SK-N-SH (cell line): Measurements from ENCODE around the gene TLE1. TPM values are rescaled to one million over a fixed set of nuclear protein-coding genes. Genes with fewer than 3 reads are reported as not detected.

ENCODE experiments used
- CTCF ChIA-PET: fragments of 300-600, 350-600 bp; formaldehyde crosslinking; extraction: SDS; loops from one replicate; lab custom pipeline; 2021; lab: Yijun Ruan, JAX
- POLR2A ChIA-PET: fragments of 350-600 bp; sonication (Branson Sonifier 250); formaldehyde crosslinking; extraction: SDS; loops from one replicate; lab custom pipeline; 2020; ENCODE audit warnings: antibody characterized with exemption, inconsistent platforms; lab: Yijun Ruan, JAX
- DNase-seq: peaks from one replicate; pipeline ENCODE4 v3.0.0; 2012
- H2AFZ ChIP-seq: fragments of 200-600 bp; sonication (generic); 2 replicates; pipeline ENCODE4 v1.8.1; 2016; ENCODE audit warnings: antibody characterized with exemption, mild to moderate bottlenecking, low read depth
- H3F3A ChIP-seq: fragments of 200-600 bp; sonication (generic); replicated peaks from 2 replicates; pipeline ENCODE3; 2016; ENCODE audit warnings: antibody characterized with exemption, mild to moderate bottlenecking; ENCODE audit not compliant: insufficient read depth
- H3K27ac ChIP-seq, 2 experiments: fragments of 200-500 bp in 1 of 2; fragments of 200-600 bp in 1 of 2; sonication (Bioruptor generic) in 1 of 2; sonication (generic), shearing (Covaris generic) in 1 of 2; 2 replicates each; pipeline versions ENCODE4 v1.5.1 to v1.6.1; 2014 to 2016; ENCODE audit warnings: low read depth in 2 of 2, inconsistent platforms in 1 of 2, low read length in 1 of 2, mild to moderate bottlenecking in 1 of 2, mixed read lengths in 1 of 2
- H3K27me3 ChIP-seq: fragments of 200-600 bp; sonication (generic), shearing (Covaris generic); 2 replicates; pipeline ENCODE4 v1.6.1; 2016; ENCODE audit warnings: mixed run types; ENCODE audit not compliant: insufficient read depth
- H3K36me3 ChIP-seq, 2 experiments: fragments of 200-500 bp in 1 of 2; fragments of 200-600 bp in 1 of 2; sonication (Bioruptor generic) in 1 of 2; sonication (generic) in 1 of 2; replicated peaks in 1 of 2; 2 replicates each; pipeline versions ENCODE3 to v1.5.1; 2014 to 2016; ENCODE audit warnings: low read length in 1 of 2, mild to moderate bottlenecking in 1 of 2; ENCODE audit not compliant: insufficient read depth in 2 of 2, control insufficient read depth in 1 of 2
- H3K4me1 ChIP-seq, 2 experiments: fragments of 200-500 bp in 1 of 2; fragments of 200-600 bp in 1 of 2; sonication (Bioruptor generic) in 1 of 2; sonication (generic), shearing (Covaris generic) in 1 of 2; 2 replicates each; pipeline versions ENCODE4 v1.5.1 to v1.6.1; 2014 to 2016; ENCODE audit warnings: low read depth in 1 of 2, low read length in 1 of 2, mixed run types in 1 of 2; ENCODE audit not compliant: insufficient read depth in 2 of 2, control insufficient read depth in 1 of 2
- H3K4me2 ChIP-seq: fragments of 200-600 bp; sonication (generic), shearing (Covaris generic); 2 replicates; pipeline ENCODE4 v1.6.1; 2017; ENCODE audit warnings: mixed run types
- H3K4me3 ChIP-seq, 2 experiments: fragments of 200-500 bp in 1 of 2; fragments of 200-600 bp in 1 of 2; sonication (Bioruptor generic) in 1 of 2; sonication (generic), shearing (Covaris generic) in 1 of 2; 2 replicates each; pipeline versions ENCODE4 v1.5.1 to v1.8.1; 2014 to 2016; ENCODE audit warnings: low read depth in 2 of 2, inconsistent platforms in 1 of 2, low read length in 1 of 2, mild to moderate bottlenecking in 1 of 2, mixed read lengths in 1 of 2, moderate library complexity in 1 of 2
- H3K79me2 ChIP-seq: fragments of 200-600 bp; sonication (generic); 2 replicates; pipeline ENCODE4 v1.8.1; 2017; ENCODE audit warnings: mild to moderate bottlenecking; ENCODE audit not compliant: insufficient read depth
- H3K9ac ChIP-seq: fragments of 200-600 bp; sonication (generic); 2 replicates; pipeline ENCODE4 v1.6.1; 2017; ENCODE audit warnings: mixed run types
- H3K9me2 ChIP-seq: fragments of 200-600 bp; sonication (generic); 2 replicates; pipeline ENCODE4 v1.6.1; 2017; ENCODE audit warnings: mixed run types
- H3K9me3 ChIP-seq: fragments of 200-600 bp; sonication (generic); 2 replicates; pipeline ENCODE4 v1.6.1; 2017; ENCODE audit warnings: mixed run types, mild to moderate bottlenecking, moderate library complexity
- H4K20me1 ChIP-seq: fragments of 200-600 bp; sonication (generic); 2 replicates; pipeline ENCODE4 v1.6.1; 2017; ENCODE audit warnings: mild to moderate bottlenecking, mixed run types; ENCODE audit not compliant: insufficient read depth
- CHD2 ChIP-seq: fragments of 150-350 bp; IDR thresholded peaks from 2 replicates; pipeline ENCODE4 v1.6.1; 2018; ENCODE audit warnings: low read length; ENCODE audit not compliant: partially characterized antibody
- ELF1 ChIP-seq: IDR thresholded peaks from 2 replicates; pipeline ENCODE4 v1.4.0; 2012
- EP300 ChIP-seq, 2 experiments: IDR thresholded peaks; 2 replicates each; pipeline versions ENCODE4 v1.4.0 to v1.6.1; 2012; ENCODE audit warnings: borderline replicate concordance in 1 of 2, low read depth in 1 of 2, low read length in 1 of 2
- FOSL2 ChIP-seq: IDR thresholded peaks from 2 replicates; pipeline ENCODE4 v1.4.0; 2012; ENCODE audit warnings: low read depth, mild to moderate bottlenecking, moderate library complexity, borderline replicate concordance
- GABPA ChIP-seq: IDR thresholded peaks from 2 replicates; pipeline ENCODE4 v1.4.0; 2012; ENCODE audit warnings: low read depth, mild to moderate bottlenecking
- MAX ChIP-seq: IDR thresholded peaks from 2 replicates; pipeline ENCODE4 v1.4.0; 2012; ENCODE audit warnings: low read depth
- PBX3 ChIP-seq: IDR thresholded peaks from 2 replicates; pipeline ENCODE4; 2012
- RAD21 ChIP-seq: IDR thresholded peaks from 2 replicates; pipeline ENCODE4 v1.6.1; 2012; ENCODE audit warnings: mild to moderate bottlenecking, low read length
- RCOR1 ChIP-seq: fragments of 150-350 bp; IDR thresholded peaks from 2 replicates; pipeline ENCODE4 v1.6.1; 2017; ENCODE audit warnings: antibody characterized with exemption, low read length
- SIN3A ChIP-seq: IDR thresholded peaks from 2 replicates; pipeline ENCODE4 v1.6.1; 2012; ENCODE audit warnings: low read depth, mild to moderate bottlenecking, low read length, moderate library complexity, borderline replicate concordance
- SMC3 ChIP-seq: IDR thresholded peaks from 2 replicates; pipeline ENCODE4 v1.6.1; 2012; ENCODE audit warnings: low read depth, low read length, improper control_type of control experiment
- TAF1 ChIP-seq: IDR thresholded peaks from 2 replicates; pipeline ENCODE4 v1.6.1; 2012; ENCODE audit warnings: low read depth, mild to moderate bottlenecking, low read length, moderate library complexity, borderline replicate concordance
- TCF12 ChIP-seq: IDR thresholded peaks from 2 replicates; pipeline ENCODE4 v1.4.0; 2012
- USF1 ChIP-seq: IDR thresholded peaks from 2 replicates; pipeline ENCODE4 v1.4.0; 2012; ENCODE audit warnings: low read depth, borderline replicate concordance
- USF2 ChIP-seq: fragments of 150-350 bp; IDR thresholded peaks from 2 replicates; pipeline ENCODE4 v1.6.1; 2017; ENCODE audit warnings: antibody characterized with exemption, low read length, low read depth, borderline replicate concordance
- WGBS: methylation state at CpG from one replicate; pipeline ENCODE4 v1.1.6; 2017; ENCODE audit warnings: low lambda C conversion rate; 5-methylcytosine and 5-hydroxymethylcytosine counted together
- polyA plus RNA-seq, 3 experiments: library from polyadenylated mRNA; depleted of rRNA; stranded (reverse); fragments of >200 nt; gene quantifications; 2 replicates each; pipeline ENCODE4 v1.2.3, GENCODE V29; 2012

TLE1 gene
- polyA plus RNA-seq, 1 of the 3 experiments (the other 2 are of a cell fraction): 33.0 TPM

GRCh38 chr9:81570083-81570482 lies 119.3 kb downstream of the TLE1 start:
- Histone ChIP-seq H3K36me3 (no peaks in the 10 kb centered on the region), H3K4me3 (no peak overlapping the region), H3K79me2 (no peaks in the 10 kb centered on the region), H3K9ac (no peak overlapping the region), H4K20me1 (no peaks in the 10 kb centered on the region), H3K27me3 (no peaks in the 10 kb centered on the region), H3K27ac (no peak overlapping the region), H3K4me1 (no peaks in the 10 kb centered on the region; a peak in 1 of 4 replicates), H3F3A (peaks cover 4% of the 10 kb centered on the region), H2AFZ (no peak overlapping the region), H3K4me2 (no peak overlapping the region), H3K9me3 (no peaks in the 10 kb centered on the region), H3K9me2 (no peaks in the 10 kb centered on the region)
- no peak for DNase-seq
- 88% methylated on average over 4 of the region's 4 CpGs for WGBS
- POLR2A ChIA-PET: interaction anchor here (0.7 kb wide), 1 partner anchor 15 kb away, joined by 3 read pairs; no protein-coding TSS in a partner anchor
- TF ChIP-seq USF2: no peak
- TF ChIP-seq MAX: no peak
- no peak for TF ChIP-seq ELF1
- CTCF ChIA-PET: no interaction called here

- CTCF ChIA-PET: no interaction called here
Measured at GRCh38 chr9:81566074-81566698, 123.2 kb downstream of the TLE1 start.

More at GRCh38 chr9:81566074-81566698, 123.2 kb downstream of the TLE1 start:
- WGBS: 95% methylated on average over 5 of the region's 5 CpGs
- DNase-seq: no peak
- H3K4me1 ChIP-seq: peaks cover 0 to 10% of the 10 kb centered on the region in 2 experiments; a peak in 3 of 4 replicates
- H3K4me3 ChIP-seq: no peak overlapping the region
- H3K36me3 ChIP-seq: no peaks in the 10 kb centered on the region
- peaks cover 4% of the 10 kb centered on the region for H3F3A ChIP-seq
- no peak overlapping the region for H3K27ac ChIP-seq
- H4K20me1 ChIP-seq: no peaks in the 10 kb centered on the region
- POLR2A ChIA-PET: no interaction called here
- no peaks in the 10 kb centered on the region for H3K9me3 ChIP-seq
- H3K4me2 ChIP-seq: no peak overlapping the region
- no peaks in the 10 kb centered on the region for H3K27me3 ChIP-seq
- TF ChIP-seq PBX3 (no peak), USF1 (no peak), SMC3 (no peak), FOSL2 (no peak), RAD21 (no peak), USF2 (no peak), SIN3A (no peak), TAF1 (no peak), TCF12 (no peak), RCOR1 (no peak), EP300 (IDR thresholded peaks at IDR 0.05; ENCODE audit: borderline replicate concordance in 1 of 2, low read depth in 1 of 2, low read length in 1 of 2) (no peak), CHD2 (no peak), GABPA (no peak)
- TF ChIP-seq, all 33 proteins: peak for 0
- no peak overlapping the region for H2AFZ ChIP-seq
- H3K79me2 ChIP-seq: no peaks in the 10 kb centered on the region
- H3K9me2 ChIP-seq: no peaks in the 10 kb centered on the region
- no peak overlapping the region for H3K9ac ChIP-seq
